ENCODE data around the gene NDST1.
A peak's percentile ranks its signal among the peaks of the same experiment; 100 is the strongest.

Gene NDST1

GRCh38 chr5:150590979-150591695 is 83.2 kb downstream of the NDST1 start:
- peak; percentile 67 for DNase-seq

GRCh38 chr5:150593593-150593992 is 85.7 kb downstream of the NDST1 start:
- no peak for DNase-seq

GRCh38 chr5:150593996-150594395 is 86.1 kb downstream of the NDST1 start:
- no peak for DNase-seq

GRCh38 chr5:150595466-150596031 is 87.6 kb downstream of the NDST1 start:
- peak; percentile 82 for DNase-seq

GRCh38 chr5:150596313-150596712 is 88.4 kb downstream of the NDST1 start:
- DNase-seq = peak; percentile 71

- DNase-seq = no peak
Measured at GRCh38 chr5:150596826-150597225, 88.9 kb downstream of the NDST1 start.

GRCh38 chr5:150598006-150598405 is 90.1 kb downstream of the NDST1 start:
- no peak for DNase-seq

GRCh38 chr5:150598821-150599273 is 90.9 kb downstream of the NDST1 start:
- no peak for DNase-seq

- no peak for DNase-seq
Measured at GRCh38 chr5:150599281-150599680, 91.3 kb downstream of the NDST1 start.

- peak; percentile 77 for DNase-seq
Measured at GRCh38 chr5:150599917-150600511, 92.1 kb downstream of the NDST1 start.

- DNase-seq = peak; percentile 40
Measured at GRCh38 chr5:150600616-150601490, 92.9 kb downstream of the NDST1 start.

- DNase-seq = no peak
Measured at GRCh38 chr5:150601491-150602345, 93.8 kb downstream of the NDST1 start.

GRCh38 chr5:150603052-150603451 is 95.1 kb downstream of the NDST1 start:
- no peak for DNase-seq

- DNase-seq = no peak
Measured at GRCh38 chr5:150603491-150603890, 95.6 kb downstream of the NDST1 start.

GRCh38 chr5:150604010-150604409 is 96.1 kb downstream of the NDST1 start:
- DNase-seq = no peak

GRCh38 chr5:150604894-150605440 is 97.0 kb downstream of the NDST1 start:
- no peak for DNase-seq

GRCh38 chr5:150605546-150605945 is 97.6 kb downstream of the NDST1 start:
- no peak for DNase-seq

GRCh38 chr5:150606476-150606875 is 98.5 kb downstream of the NDST1 start:
- no peak for DNase-seq

- no peak for DNase-seq
Measured at GRCh38 chr5:150607105-150607504, 99.2 kb downstream of the NDST1 start.
